GM03348 (cell line): Measurements from ENCODE around the gene CNOT6L.
"Not testable (repeated sequence)": the region's sequence is repeated elsewhere in the genome, so short reads cannot be mapped to it uniquely, and the experiment has no call there.

Experiments used
- DNase-seq: peaks from one replicate; pipeline ENCODE4 v3.0.0; 2012; ENCODE audit warnings: low spot score

Gene CNOT6L

GRCh38 chr4:77818602-77819403 is at the start of gene CNOT6L:
Gene CNOT6L, minus strand, starts transcription at chr4:77819368. Its CDS starts 60 bp downstream, at chr4:77819308.
- peak; percentile 83 for DNase-seq

- DNase-seq, result no peak
Measured at GRCh38 chr4:77865259-77865658, 46.1 kb upstream of the CNOT6L start.

- DNase-seq, result not testable (repeated sequence)
Measured at GRCh38 chr4:77863341-77863740, 44.2 kb upstream of the CNOT6L start.

- DNase-seq, result peak; percentile 92
Measured at GRCh38 chr4:77862478-77863216, 43.5 kb upstream of the CNOT6L start, which contains the start of gene MRPL1. Gene MRPL1, plus strand, starts transcription at chr4:77862830. Its CDS starts 19 bp downstream, at chr4:77862849.

GRCh38 chr4:77861495-77861894 is 42.3 kb upstream of the CNOT6L start:
- DNase-seq, result no peak

GRCh38 chr4:77859256-77859655 is 40.1 kb upstream of the CNOT6L start:
- DNase-seq, result no peak

GRCh38 chr4:77856152-77856551 is 37.0 kb upstream of the CNOT6L start:
- no peak for DNase-seq

- no peak for DNase-seq
Measured at GRCh38 chr4:77854431-77855111, 35.4 kb upstream of the CNOT6L start.

- no peak for DNase-seq
Measured at GRCh38 chr4:77852892-77853495, 33.8 kb upstream of the CNOT6L start.

GRCh38 chr4:77849278-77849965 is 30.3 kb upstream of the CNOT6L start:
- no peak for DNase-seq

- DNase-seq, result no peak
Measured at GRCh38 chr4:77848508-77848907, 29.3 kb upstream of the CNOT6L start.

GRCh38 chr4:77845929-77846328 is 26.8 kb upstream of the CNOT6L start:
- no peak for DNase-seq

- DNase-seq, result no peak
Measured at GRCh38 chr4:77845400-77845799, 26.2 kb upstream of the CNOT6L start.

- no peak for DNase-seq
Measured at GRCh38 chr4:77844363-77844762, 25.2 kb upstream of the CNOT6L start.

GRCh38 chr4:77843628-77844027 is 24.5 kb upstream of the CNOT6L start:
- DNase-seq, result no peak

- DNase-seq, result no peak
Measured at GRCh38 chr4:77834403-77834802, 15.2 kb upstream of the CNOT6L start.

GRCh38 chr4:77833126-77833724 is 14.1 kb upstream of the CNOT6L start:
- no peak for DNase-seq

- no peak for DNase-seq
Measured at GRCh38 chr4:77827343-77827742, 8.2 kb upstream of the CNOT6L start.

GRCh38 chr4:77826275-77826674 is 7.1 kb upstream of the CNOT6L start:
- no peak for DNase-seq

- no peak for DNase-seq
Measured at GRCh38 chr4:77821775-77822174, 2.6 kb upstream of the CNOT6L start.
